GM23338 (cell line): Measurements from ENCODE around the gene MUC6. TPM values are rescaled to one million over a fixed set of nuclear protein-coding genes. Genes with fewer than 3 reads are reported as not detected.

ENCODE experiments used
- ATAC-seq: fragments of 200-7000 bp; cut with Tn5 transposase; 3 replicates; pipeline ENCODE4 v1.9.1; 2020
- DNase-seq: peaks from one replicate; pipeline ENCODE4 v3.0.0-alpha.2; 2015; ENCODE audit warnings: low spot score
- H2AFZ ChIP-seq: fragments of 200-600 bp; sonication (generic); 2 replicates; pipeline ENCODE4 v1.8.0; 2016; ENCODE audit warnings: antibody characterized with exemption, mild to moderate bottlenecking, moderate library complexity
- H3F3A ChIP-seq: fragments of 200-600 bp; sonication (generic); replicated peaks from 2 replicates; pipeline ENCODE4 v1.8.0; 2017; ENCODE audit warnings: antibody characterized with exemption, mixed run types, low read depth
- H3K27ac ChIP-seq: fragments of 200-600 bp; sonication (generic); 2 replicates; pipeline ENCODE4 v1.6.1; 2016; ENCODE audit warnings: low read depth
- H3K27me3 ChIP-seq: fragments of 200-600 bp; sonication (generic); 2 replicates; pipeline ENCODE4 v1.8.0; 2016; ENCODE audit warnings: mild to moderate bottlenecking, mixed run types, moderate library complexity; ENCODE audit not compliant: insufficient read depth
- H3K36me3 ChIP-seq: fragments of 200-600 bp; sonication (generic); 2 replicates; pipeline ENCODE4 v1.8.0; 2016; ENCODE audit warnings: mild to moderate bottlenecking; ENCODE audit not compliant: insufficient read depth
- H3K4me1 ChIP-seq: fragments of 200-600 bp; sonication (generic); 2 replicates; pipeline ENCODE4 v1.8.0; 2016; ENCODE audit warnings: mild to moderate bottlenecking, moderate library complexity; ENCODE audit not compliant: insufficient read depth
- H3K4me2 ChIP-seq: fragments of 200-600 bp; sonication (generic); 2 replicates; pipeline ENCODE4 v1.7.1; 2017; ENCODE audit warnings: mixed run types
- H3K4me3 ChIP-seq: fragments of 200-600 bp; sonication (generic); 2 replicates; pipeline ENCODE4 v1.6.1; 2016; ENCODE audit warnings: mixed run types
- H3K79me2 ChIP-seq: fragments of 200-600 bp; sonication (generic); replicated peaks from 2 replicates; pipeline ENCODE4 v1.8.0; 2017; ENCODE audit warnings: mild to moderate bottlenecking; ENCODE audit not compliant: insufficient read depth
- H3K9me2 ChIP-seq: fragments of 200-600 bp; sonication (generic); 2 replicates; pipeline ENCODE4 v1.8.0; 2017; ENCODE audit not compliant: insufficient read depth
- H4K20me1 ChIP-seq: fragments of 200-600 bp; sonication (generic); replicated peaks from 2 replicates; pipeline ENCODE4 v1.8.0; 2017; ENCODE audit warnings: mild to moderate bottlenecking; ENCODE audit not compliant: insufficient read depth
- H3K27ac Mint-ChIP-seq: 2 replicates; pipeline ENCODE4 v1.8.0; 2020; ENCODE audit warnings: inconsistent platforms, mild to moderate bottlenecking, moderate library complexity, mixed read lengths
- H3K27me3 Mint-ChIP-seq: 3 replicates; pipeline ENCODE4 v1.8.0; 2022; ENCODE audit warnings: low read depth, mild to moderate bottlenecking, moderate library complexity, mixed read lengths, inconsistent platforms; ENCODE audit not compliant: insufficient read depth, poor library complexity
- H3K36me3 Mint-ChIP-seq: 3 replicates; pipeline ENCODE4 v1.8.0; 2021; ENCODE audit warnings: low read depth, mild to moderate bottlenecking, inconsistent platforms, moderate library complexity, mixed read lengths
- H3K4me1 Mint-ChIP-seq: 3 replicates; pipeline ENCODE4 v1.8.0; 2020; ENCODE audit warnings: mild to moderate bottlenecking, inconsistent platforms, mixed read lengths
- H3K4me3 Mint-ChIP-seq: 3 replicates; pipeline ENCODE4 v1.8.0; 2021; ENCODE audit warnings: moderate library complexity, mild to moderate bottlenecking, inconsistent platforms, mixed read lengths
- H3K9me3 Mint-ChIP-seq: 3 replicates; pipeline ENCODE4 v1.8.0; 2020; ENCODE audit warnings: moderate library complexity, mild to moderate bottlenecking, inconsistent platforms, mixed read lengths
- EZH2 ChIP-seq: fragments of 200-600 bp; sonication (generic); IDR thresholded peaks from one replicate; pipeline ENCODE4 v1.8.0; 2017; ENCODE audit warnings: antibody characterized with exemption, mild to moderate bottlenecking, low read depth; ENCODE audit not compliant: unreplicated experiment
- JUNB ChIP-seq: IDR thresholded peaks from one replicate; pipeline ENCODE4 v1.6.1; 2016; ENCODE audit warnings: antibody characterized with exemption; ENCODE audit not compliant: unreplicated experiment
- NANOG ChIP-seq: IDR thresholded peaks from 2 replicates; pipeline ENCODE4 v1.6.1; 2016; ENCODE audit warnings: antibody characterized with exemption, borderline replicate concordance
- STAT1 ChIP-seq: IDR thresholded peaks from one replicate; pipeline ENCODE4 v1.6.1; 2016; ENCODE audit warnings: antibody characterized with exemption; ENCODE audit not compliant: unreplicated experiment
- ZNF114 ChIP-seq: fragments of 250-450 bp; sonication (Bioruptor Pico); IDR thresholded peaks from 2 replicates; pipeline ENCODE4 v1.5.0; 2020; ENCODE audit warnings: mild to moderate bottlenecking, moderate library complexity
- polyA plus RNA-seq: library from polyadenylated mRNA; unstranded; fragments of >200 nt; fragmentation: Nextera tagmentation; extraction: Ambion mirVana; gene quantifications from 2 replicates; pipeline ENCODE4 v1.2.1, GENCODE V29; 2016
- total RNA-seq: library from RNA; depleted of rRNA; stranded (reverse); fragments of >200 nt; shearing (Covaris generic); gene quantifications from 2 replicates; pipeline ENCODE4 v1.2.3, GENCODE V29; 2014
- TF ChIP-seq, protein P1 (sequence below): IDR thresholded peaks from 2 replicates; pipeline ENCODE4 v1.6.1; 2016; ENCODE audit warnings: antibody characterized with exemption
- TF ChIP-seq, protein P2 (sequence below): fragments of 250-450 bp; sonication (Bioruptor Pico); IDR thresholded peaks from 2 replicates; pipeline ENCODE4 v1.5.0; 2020; ENCODE audit warnings: mild to moderate bottlenecking, moderate library complexity
- TF ChIP-seq, protein P3 (sequence below), 2 experiments: fragments of 200-600 bp in 1 of 2; sonication (generic) in 1 of 2; conservative IDR thresholded peaks; 2 replicates each; pipeline versions ENCODE4 v1.5.1 to v1.6.1; 2016 to 2017; ENCODE audit warnings: antibody characterized with exemption in 2 of 2, low read depth in 2 of 2, mild to moderate bottlenecking in 2 of 2, moderate library complexity in 1 of 2

Gene MUC6
- total and polyA plus RNA-seq, 2 experiments from 2014 or later, result not detected

DNA sequence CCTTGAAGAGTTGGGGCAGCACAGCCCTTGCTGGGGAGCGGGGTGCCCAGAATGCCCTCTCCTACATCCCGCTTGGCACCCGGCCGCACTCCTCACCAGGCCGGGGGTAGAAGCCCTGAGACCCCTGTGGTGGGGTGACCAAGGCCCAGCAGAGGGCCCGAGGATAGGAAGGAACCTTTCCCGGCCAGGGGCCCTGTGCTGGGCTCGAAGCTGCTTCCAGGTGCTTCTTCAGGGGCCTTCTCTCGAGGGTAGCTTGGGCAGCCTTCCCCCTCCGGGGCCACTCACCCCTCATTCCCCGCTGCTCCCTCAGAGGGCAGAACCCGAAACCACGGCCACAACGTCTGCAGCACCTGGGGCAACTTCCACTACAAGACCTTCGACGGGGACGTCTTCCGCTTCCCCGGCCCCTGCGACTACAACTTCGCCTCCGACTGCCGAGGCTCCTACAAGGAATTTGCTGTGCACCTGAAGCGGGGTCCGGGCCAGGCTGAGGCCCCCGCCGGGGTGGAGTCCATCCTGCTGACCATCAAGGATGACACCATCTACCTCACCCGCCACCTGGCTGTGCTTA is 38.9 kb upstream of the MUC6 start:
- H3K27ac ChIP-seq, result no peak overlapping the region
- no peak overlapping the region for H2AFZ ChIP-seq
- H3K4me2 ChIP-seq, result no peak overlapping the region
- no peaks in the 10 kb centered on the region for H3K9me3 Mint-ChIP-seq
- H3K4me1 ChIP-seq, result no peaks in the 10 kb centered on the region
- no peaks in the 10 kb centered on the region for H3K4me1 Mint-ChIP-seq
- no peak overlapping the region for H3K4me3 ChIP-seq
- no peaks in the 10 kb centered on the region for H3K9me2 ChIP-seq
- no peaks in the 10 kb centered on the region for H4K20me1 ChIP-seq
- no peaks in the 10 kb centered on the region for H3K79me2 ChIP-seq
- no peaks in the 10 kb centered on the region for H3K27me3 ChIP-seq
- H3K27ac Mint-ChIP-seq, result no peak overlapping the region
- H3K4me3 Mint-ChIP-seq, result no peak overlapping the region
- peaks cover 4% of the 10 kb centered on the region for H3K27me3 Mint-ChIP-seq
- H3K36me3 ChIP-seq, result no peaks in the 10 kb centered on the region
- TF ChIP-seq, protein P1, sequence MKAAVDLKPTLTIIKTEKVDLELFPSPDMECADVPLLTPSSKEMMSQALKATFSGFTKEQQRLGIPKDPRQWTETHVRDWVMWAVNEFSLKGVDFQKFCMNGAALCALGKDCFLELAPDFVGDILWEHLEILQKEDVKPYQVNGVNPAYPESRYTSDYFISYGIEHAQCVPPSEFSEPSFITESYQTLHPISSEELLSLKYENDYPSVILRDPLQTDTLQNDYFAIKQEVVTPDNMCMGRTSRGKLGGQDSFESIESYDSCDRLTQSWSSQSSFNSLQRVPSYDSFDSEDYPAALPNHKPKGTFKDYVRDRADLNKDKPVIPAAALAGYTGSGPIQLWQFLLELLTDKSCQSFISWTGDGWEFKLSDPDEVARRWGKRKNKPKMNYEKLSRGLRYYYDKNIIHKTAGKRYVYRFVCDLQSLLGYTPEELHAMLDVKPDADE, result no peak
- TF ChIP-seq ZNF114 (CRISPR knock-in tag) (no peak), JUNB (no peak), NANOG (no peak), STAT1 (no peak), EZH2 (no peak)
- TF ChIP-seq, protein P2, sequence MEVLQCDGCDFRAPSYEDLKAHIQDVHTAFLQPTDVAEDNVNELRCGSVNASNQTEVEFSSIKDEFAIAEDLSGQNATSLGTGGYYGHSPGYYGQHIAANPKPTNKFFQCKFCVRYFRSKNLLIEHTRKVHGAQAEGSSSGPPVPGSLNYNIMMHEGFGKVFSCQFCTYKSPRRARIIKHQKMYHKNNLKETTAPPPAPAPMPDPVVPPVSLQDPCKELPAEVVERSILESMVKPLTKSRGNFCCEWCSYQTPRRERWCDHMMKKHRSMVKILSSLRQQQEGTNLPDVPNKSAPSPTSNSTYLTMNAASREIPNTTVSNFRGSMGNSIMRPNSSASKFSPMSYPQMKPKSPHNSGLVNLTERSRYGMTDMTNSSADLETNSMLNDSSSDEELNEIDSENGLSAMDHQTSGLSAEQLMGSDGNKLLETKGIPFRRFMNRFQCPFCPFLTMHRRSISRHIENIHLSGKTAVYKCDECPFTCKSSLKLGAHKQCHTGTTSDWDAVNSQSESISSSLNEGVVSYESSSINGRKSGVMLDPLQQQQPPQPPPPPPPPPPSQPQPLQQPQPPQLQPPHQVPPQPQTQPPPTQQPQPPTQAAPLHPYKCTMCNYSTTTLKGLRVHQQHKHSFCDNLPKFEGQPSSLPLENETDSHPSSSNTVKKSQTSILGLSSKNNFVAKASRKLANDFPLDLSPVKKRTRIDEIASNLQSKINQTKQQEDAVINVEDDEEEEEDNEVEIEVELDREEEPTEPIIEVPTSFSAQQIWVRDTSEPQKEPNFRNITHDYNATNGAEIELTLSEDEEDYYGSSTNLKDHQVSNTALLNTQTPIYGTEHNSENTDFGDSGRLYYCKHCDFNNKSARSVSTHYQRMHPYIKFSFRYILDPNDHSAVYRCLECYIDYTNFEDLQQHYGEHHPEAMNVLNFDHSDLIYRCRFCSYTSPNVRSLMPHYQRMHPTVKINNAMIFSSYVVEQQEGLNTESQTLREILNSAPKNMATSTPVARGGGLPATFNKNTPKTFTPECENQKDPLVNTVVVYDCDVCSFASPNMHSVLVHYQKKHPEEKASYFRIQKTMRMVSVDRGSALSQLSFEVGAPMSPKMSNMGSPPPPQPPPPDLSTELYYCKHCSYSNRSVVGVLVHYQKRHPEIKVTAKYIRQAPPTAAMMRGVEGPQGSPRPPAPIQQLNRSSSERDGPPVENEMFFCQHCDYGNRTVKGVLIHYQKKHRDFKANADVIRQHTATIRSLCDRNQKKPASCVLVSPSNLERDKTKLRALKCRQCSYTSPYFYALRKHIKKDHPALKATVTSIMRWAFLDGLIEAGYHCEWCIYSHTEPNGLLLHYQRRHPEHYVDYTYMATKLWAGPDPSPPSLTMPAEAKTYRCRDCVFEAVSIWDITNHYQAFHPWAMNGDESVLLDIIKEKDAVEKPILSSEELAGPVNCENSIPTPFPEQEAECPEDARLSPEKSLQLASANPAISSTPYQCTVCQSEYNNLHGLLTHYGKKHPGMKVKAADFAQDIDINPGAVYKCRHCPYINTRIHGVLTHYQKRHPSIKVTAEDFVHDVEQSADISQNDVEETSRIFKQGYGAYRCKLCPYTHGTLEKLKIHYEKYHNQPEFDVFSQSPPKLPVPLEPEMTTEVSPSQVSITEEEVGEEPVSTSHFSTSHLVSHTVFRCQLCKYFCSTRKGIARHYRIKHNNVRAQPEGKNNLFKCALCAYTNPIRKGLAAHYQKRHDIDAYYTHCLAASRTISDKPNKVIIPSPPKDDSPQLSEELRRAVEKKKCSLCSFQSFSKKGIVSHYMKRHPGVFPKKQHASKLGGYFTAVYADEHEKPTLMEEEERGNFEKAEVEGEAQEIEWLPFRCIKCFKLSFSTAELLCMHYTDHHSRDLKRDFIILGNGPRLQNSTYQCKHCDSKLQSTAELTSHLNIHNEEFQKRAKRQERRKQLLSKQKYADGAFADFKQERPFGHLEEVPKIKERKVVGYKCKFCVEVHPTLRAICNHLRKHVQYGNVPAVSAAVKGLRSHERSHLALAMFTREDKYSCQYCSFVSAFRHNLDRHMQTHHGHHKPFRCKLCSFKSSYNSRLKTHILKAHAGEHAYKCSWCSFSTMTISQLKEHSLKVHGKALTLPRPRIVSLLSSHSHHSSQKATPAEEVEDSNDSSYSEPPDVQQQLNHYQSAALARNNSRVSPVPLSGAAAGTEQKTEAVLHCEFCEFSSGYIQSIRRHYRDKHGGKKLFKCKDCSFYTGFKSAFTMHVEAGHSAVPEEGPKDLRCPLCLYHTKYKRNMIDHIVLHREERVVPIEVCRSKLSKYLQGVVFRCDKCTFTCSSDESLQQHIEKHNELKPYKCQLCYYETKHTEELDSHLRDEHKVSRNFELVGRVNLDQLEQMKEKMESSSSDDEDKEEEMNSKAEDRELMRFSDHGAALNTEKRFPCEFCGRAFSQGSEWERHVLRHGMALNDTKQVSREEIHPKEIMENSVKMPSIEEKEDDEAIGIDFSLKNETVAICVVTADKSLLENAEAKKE (CRISPR knock-in tag), result no peak
- TF ChIP-seq, protein P3, sequence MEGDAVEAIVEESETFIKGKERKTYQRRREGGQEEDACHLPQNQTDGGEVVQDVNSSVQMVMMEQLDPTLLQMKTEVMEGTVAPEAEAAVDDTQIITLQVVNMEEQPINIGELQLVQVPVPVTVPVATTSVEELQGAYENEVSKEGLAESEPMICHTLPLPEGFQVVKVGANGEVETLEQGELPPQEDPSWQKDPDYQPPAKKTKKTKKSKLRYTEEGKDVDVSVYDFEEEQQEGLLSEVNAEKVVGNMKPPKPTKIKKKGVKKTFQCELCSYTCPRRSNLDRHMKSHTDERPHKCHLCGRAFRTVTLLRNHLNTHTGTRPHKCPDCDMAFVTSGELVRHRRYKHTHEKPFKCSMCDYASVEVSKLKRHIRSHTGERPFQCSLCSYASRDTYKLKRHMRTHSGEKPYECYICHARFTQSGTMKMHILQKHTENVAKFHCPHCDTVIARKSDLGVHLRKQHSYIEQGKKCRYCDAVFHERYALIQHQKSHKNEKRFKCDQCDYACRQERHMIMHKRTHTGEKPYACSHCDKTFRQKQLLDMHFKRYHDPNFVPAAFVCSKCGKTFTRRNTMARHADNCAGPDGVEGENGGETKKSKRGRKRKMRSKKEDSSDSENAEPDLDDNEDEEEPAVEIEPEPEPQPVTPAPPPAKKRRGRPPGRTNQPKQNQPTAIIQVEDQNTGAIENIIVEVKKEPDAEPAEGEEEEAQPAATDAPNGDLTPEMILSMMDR (conservative IDR thresholded peaks at IDR 0.05; ENCODE audit: low read depth in 2 of 2), result no peak
- no peak for ATAC-seq
- no peak for DNase-seq
- no peaks in the 10 kb centered on the region for H3F3A ChIP-seq
- no peaks in the 10 kb centered on the region for H3K36me3 Mint-ChIP-seq
